T-helper 2 cell (primary cell): ENCODE data around the gene C16orf89.
"Not testable (repeated sequence)": the region's sequence is repeated elsewhere in the genome, so short reads cannot be mapped to it uniquely, and the experiment has no call there.

Experiments used
- DNase-seq, 5 experiments: peaks; one replicate each; pipeline versions ENCODE4 v3.0.0 to v3.0.0-alpha.2; 2012 to 2022

Gene C16orf89

GRCh38 chr16:5059386-5060072, 6.2 kb downstream of the C16orf89 start:
- no peak for DNase-seq

GRCh38 chr16:5058476-5058875, 7.3 kb downstream of the C16orf89 start:
- DNase-seq: no peak

GRCh38 chr16:5056352-5056751, 9.4 kb downstream of the C16orf89 start:
- DNase-seq: peak in 3 of 5 experiments; percentile 5 to 62 (median 16)

- DNase-seq: no peak
These were observed 10.6 kb downstream of the C16orf89 start for GRCh38 chr16:5054876-5055865.

- DNase-seq: no peak
These were observed 18.8 kb downstream of the C16orf89 start for GRCh38 chr16:5046914-5047313.

- no peak for DNase-seq
These were observed 20.1 kb downstream of the C16orf89 start for GRCh38 chr16:5045499-5046115.

GRCh38 chr16:5044581-5044980, 21.2 kb downstream of the C16orf89 start:
- not testable (repeated sequence) for DNase-seq

- DNase-seq: no peak
These were observed 21.7 kb downstream of the C16orf89 start for GRCh38 chr16:5044011-5044540.

- no peak for DNase-seq
These were observed 23.1 kb downstream of the C16orf89 start for GRCh38 chr16:5042574-5043171.

GRCh38 chr16:5041600-5042133, 24.1 kb downstream of the C16orf89 start:
- DNase-seq: no peak

GRCh38 chr16:5040451-5040850, 25.3 kb downstream of the C16orf89 start:
- no peak for DNase-seq

- DNase-seq: no peak
These were observed 29.3 kb downstream of the C16orf89 start for GRCh38 chr16:5036228-5037156.

- DNase-seq: no peak
These were observed 29.9 kb downstream of the C16orf89 start for GRCh38 chr16:5035909-5036227.

- no peak for DNase-seq
These were observed 31.6 kb downstream of the C16orf89 start for GRCh38 chr16:5034167-5034523.

GRCh38 chr16:5033256-5034166, 32.2 kb downstream of the C16orf89 start, which contains the start of gene NAGPA:
Gene NAGPA, minus strand, starts transcription at chr16:5033935. Its CDS starts 21 bp downstream, at chr16:5033914.
- peak; percentile 67 to 90 (median 76) for DNase-seq

- DNase-seq: no peak
These were observed 33.0 kb downstream of the C16orf89 start for GRCh38 chr16:5032748-5033167.

- DNase-seq: no peak
These were observed 34.2 kb downstream of the C16orf89 start for GRCh38 chr16:5031601-5032000.

GRCh38 chr16:5030251-5030870, 35.4 kb downstream of the C16orf89 start:
- no peak for DNase-seq

GRCh38 chr16:5028950-5029475, 36.7 kb downstream of the C16orf89 start:
- DNase-seq: no peak
